DND-41 (cell line): ENCODE measurements around the gene BNC1.

Experiments used
- CTCF ChIP-seq: IDR thresholded peaks from 2 replicates; pipeline ENCODE4 v1.5.1; 2012; ENCODE audit warnings: borderline replicate concordance, low read length, moderate library complexity, mild to moderate bottlenecking; ENCODE audit not compliant: poor library complexity, severe bottlenecking; ENCODE audit errors: extremely low read depth
- EZH2 ChIP-seq: IDR thresholded peaks from 3 replicates; pipeline ENCODE4 v1.6.1; 2012; ENCODE audit warnings: borderline replicate concordance, low read depth, mild to moderate bottlenecking, moderate library complexity, low read length, inconsistent platforms; ENCODE audit not compliant: severe bottlenecking

DNA sequence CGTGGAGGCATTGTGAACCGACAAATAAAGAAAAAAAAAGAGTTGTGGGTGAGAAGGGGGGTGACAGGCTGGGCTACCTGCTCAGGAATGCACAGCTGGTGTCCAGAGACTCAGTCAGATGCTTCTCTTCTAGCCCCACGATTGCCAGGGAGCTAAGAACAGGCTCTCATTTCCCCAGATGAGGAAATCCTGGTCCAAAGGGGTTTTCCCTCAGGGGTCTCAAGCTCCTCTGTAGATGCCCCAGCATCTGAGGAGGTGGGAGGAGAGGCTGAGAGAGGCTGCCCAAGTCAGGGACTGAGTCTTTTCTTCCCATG lies 35.5 kb downstream of the BNC1 start:
- no peak for TF ChIP-seq CTCF
- TF ChIP-seq EZH2 = no peak
